Stomach (tissue), 9 donors: ENCODE measurements around the gene FAM24B. TPM values are rescaled to one million over a fixed set of nuclear protein-coding genes. Genes with fewer than 3 reads are reported as not detected.

Source experiments
- DNase-seq, 2 donors: peaks; one replicate each; pipeline versions ENCODE4 v3.0.0 to v3.0.0-alpha.2; 2013 to 2019
- H3K27ac ChIP-seq, 5 donors: fragments of 200-600 bp in 4 of 5; sonication (generic) in 4 of 5; one replicate each; pipeline ENCODE4 v1.5.1; 2013 to 2019; ENCODE audit warnings: mild to moderate bottlenecking in 1 of 5, moderate library complexity in 1 of 5
- H3K27me3 ChIP-seq, 3 donors: fragments of 200-600 bp; sonication (generic); one replicate each; pipeline ENCODE4 v1.5.1; 2017 to 2019; ENCODE audit warnings: mixed run types in 1 of 3
- H3K36me3 ChIP-seq, 4 donors: fragments of 200-600 bp; sonication (generic); 1 replicate in 3 of 4; 2 replicates in 1 of 4; pipeline ENCODE4 v1.5.1; 2016 to 2019
- H3K4me1 ChIP-seq, 4 donors: fragments of 200-600 bp; sonication (generic); one replicate each; pipeline ENCODE4 v1.5.1; 2016 to 2019
- H3K4me3 ChIP-seq, 4 donors: fragments of 200-600 bp; sonication (generic) in 3 of 4; one replicate each; pipeline ENCODE4 v1.5.1; 2016 to 2019; ENCODE audit warnings: mild to moderate bottlenecking in 1 of 4
- H3K9me3 ChIP-seq, 4 donors: fragments of 200-600 bp; sonication (generic); one replicate each; pipeline ENCODE4 v1.5.1; 2016 to 2019
- CTCF ChIP-seq, 7 experiments: fragments of 450-650 bp in 4 of 7; fragments of 200-600 bp in 3 of 7; sonication (generic) in 3 of 7; IDR thresholded peaks; one replicate each; pipeline ENCODE4 v1.5.1; 2016 to 2019; ENCODE audit warnings: antibody characterized with exemption in 7 of 7, control low read depth in 2 of 7, mild to moderate bottlenecking in 1 of 7
- EP300 ChIP-seq: sonication (generic); formaldehyde crosslinking; IDR thresholded peaks from one replicate; pipeline ENCODE4 v1.6.1; 2017; ENCODE audit warnings: antibody characterized with exemption
- POLR2A ChIP-seq, 4 donors: fragments of 450-650 bp; IDR thresholded peaks; one replicate each; pipeline ENCODE4 v1.6.1; 2016; ENCODE audit warnings: antibody characterized with exemption in 4 of 4, control low read depth in 2 of 4, mild to moderate bottlenecking in 1 of 4, moderate library complexity in 1 of 4
- POLR2AphosphoS5 ChIP-seq, 3 donors: sonication (generic); formaldehyde crosslinking; IDR thresholded peaks; one replicate each; pipeline ENCODE4 v1.6.1; 2016; ENCODE audit warnings: antibody characterized with exemption in 3 of 3
- WGBS, 5 donors: extraction: QIAGEN DNeasy Blood & Tissue Kit in 3 of 5; methylation state at CpG; one replicate each; pipeline versions ENCODE4 v1.1.5 to v1.1.7; 2013 to 2018; 5-methylcytosine and 5-hydroxymethylcytosine counted together
- intact Hi-C: fragments of 100-400 bp; cut with DNase I; formaldehyde crosslinking; loops from one replicate; pipeline ENCODE4 v1.15.1; 2023; ENCODE audit warnings: low total_unique reads
- polyA plus RNA-seq, 3 donors: library from polyadenylated mRNA; stranded (reverse); fragments of 200-250 nt; gene quantifications; one replicate each; pipeline ENCODE4 v1.2.3, GENCODE V29; 2013
- total RNA-seq, 5 donors: library from RNA; depleted of rRNA; stranded (reverse); fragments of >200 nt; gene quantifications; one replicate each; pipeline versions ENCODE4 v1.1.0 to v1.2.3, GENCODE V29; 2014 to 2016
- donor health status: healthy with polysubstance abuse.
- donor health status: Bipolar disorder and iron deficiency.
- donor health status: healthy.

The FAM24B gene
- total and polyA plus RNA-seq, 8 donors = 2.0 to 4.5 (median 3.4) TPM; not detected in 2

GRCh38 chr10:122841569-122841968, 37.8 kb downstream of the FAM24B start:
- H3K9me3 ChIP-seq = peaks cover 0 to 7% (median 3%) of the 10 kb centered on the region in 4 donors
- no peaks in the 10 kb centered on the region for H3K27me3 ChIP-seq
- intact Hi-C loops = no loop called here
- H3K4me3 ChIP-seq = no peak overlapping the region
- H3K4me1 ChIP-seq = no peaks in the 10 kb centered on the region
- H3K27ac ChIP-seq = no peak overlapping the region
- no peak for DNase-seq
- H3K36me3 ChIP-seq = peaks cover 0 to 37% (median 14%) of the 10 kb centered on the region in 4 donors
- TF ChIP-seq POLR2AphosphoS5 (IDR thresholded peaks at IDR 0.05) (no peak), CTCF (IDR thresholded peaks at IDR 0.05) (no peak), EP300 (no peak), POLR2A (IDR thresholded peaks at IDR 0.05) (no peak)

- H3K36me3 ChIP-seq = peaks cover 0 to 44% (median 23%) of the 10 kb centered on the region in 4 donors
- no peak for DNase-seq
- no peak overlapping the region for H3K4me3 ChIP-seq
- H3K9me3 ChIP-seq = peaks cover 0 to 7% (median 3%) of the 10 kb centered on the region in 4 donors
- no peak overlapping the region for H3K27ac ChIP-seq
- no peaks in the 10 kb centered on the region for H3K27me3 ChIP-seq
- TF ChIP-seq CTCF (IDR thresholded peaks at IDR 0.05) (no peak), EP300 (no peak), POLR2A (IDR thresholded peaks at IDR 0.05) (no peak), POLR2AphosphoS5 (IDR thresholded peaks at IDR 0.05) (no peak)
- intact Hi-C loops = no loop called here
- H3K4me1 ChIP-seq = no peaks in the 10 kb centered on the region
Measured at GRCh38 chr10:122839505-122839904, 39.9 kb downstream of the FAM24B start.

GRCh38 chr10:122838880-122839279, 40.5 kb downstream of the FAM24B start:
- H3K27ac ChIP-seq = no peak overlapping the region
- peaks cover 0 to 7% (median 3%) of the 10 kb centered on the region in 4 donors for H3K9me3 ChIP-seq
- no peaks in the 10 kb centered on the region for H3K27me3 ChIP-seq
- H3K4me3 ChIP-seq = no peak overlapping the region
- TF ChIP-seq EP300 (no peak), CTCF (IDR thresholded peaks at IDR 0.05) (no peak)
- no peaks in the 10 kb centered on the region for H3K4me1 ChIP-seq
- WGBS, 5 donors = 83 to 92% (median 90%) methylated on average over 4 of the region's 4 CpGs
- intact Hi-C loops = no loop called here
- H3K36me3 ChIP-seq = peaks cover 0 to 46% (median 27%) of the 10 kb centered on the region in 4 donors
- DNase-seq = no peak

GRCh38 chr10:122835908-122836307, 43.5 kb downstream of the FAM24B start:
- WGBS, 5 donors = 85 to 93% (median 89%) methylated on average over 2 of the region's 2 CpGs
- no peak for TF ChIP-seq CTCF (IDR thresholded peaks at IDR 0.05)
- TF ChIP-seq POLR2AphosphoS5 (IDR thresholded peaks at IDR 0.05) = no peak
- no peak for TF ChIP-seq EP300
- TF ChIP-seq POLR2A (IDR thresholded peaks at IDR 0.05) = no peak
- Histone ChIP-seq H3K36me3 (peaks cover 0 to 54% (median 36%) of the 10 kb centered on the region in 4 donors), H3K27me3 (no peaks in the 10 kb centered on the region), H3K9me3 (no peaks in the 10 kb centered on the region), H3K4me3 (no peak overlapping the region), H3K27ac (no peak overlapping the region), H3K4me1 (no peaks in the 10 kb centered on the region)
- intact Hi-C loops = no loop called here
- DNase-seq = no peak
